ENCODE measurements around the gene SP6. TPM values are rescaled to one million over a fixed set of nuclear protein-coding genes. Genes with fewer than 3 reads are reported as not detected.

The SP6 gene
- 0.49 and 5.1 TPM in 2 replicates for total RNA-seq

DNA sequence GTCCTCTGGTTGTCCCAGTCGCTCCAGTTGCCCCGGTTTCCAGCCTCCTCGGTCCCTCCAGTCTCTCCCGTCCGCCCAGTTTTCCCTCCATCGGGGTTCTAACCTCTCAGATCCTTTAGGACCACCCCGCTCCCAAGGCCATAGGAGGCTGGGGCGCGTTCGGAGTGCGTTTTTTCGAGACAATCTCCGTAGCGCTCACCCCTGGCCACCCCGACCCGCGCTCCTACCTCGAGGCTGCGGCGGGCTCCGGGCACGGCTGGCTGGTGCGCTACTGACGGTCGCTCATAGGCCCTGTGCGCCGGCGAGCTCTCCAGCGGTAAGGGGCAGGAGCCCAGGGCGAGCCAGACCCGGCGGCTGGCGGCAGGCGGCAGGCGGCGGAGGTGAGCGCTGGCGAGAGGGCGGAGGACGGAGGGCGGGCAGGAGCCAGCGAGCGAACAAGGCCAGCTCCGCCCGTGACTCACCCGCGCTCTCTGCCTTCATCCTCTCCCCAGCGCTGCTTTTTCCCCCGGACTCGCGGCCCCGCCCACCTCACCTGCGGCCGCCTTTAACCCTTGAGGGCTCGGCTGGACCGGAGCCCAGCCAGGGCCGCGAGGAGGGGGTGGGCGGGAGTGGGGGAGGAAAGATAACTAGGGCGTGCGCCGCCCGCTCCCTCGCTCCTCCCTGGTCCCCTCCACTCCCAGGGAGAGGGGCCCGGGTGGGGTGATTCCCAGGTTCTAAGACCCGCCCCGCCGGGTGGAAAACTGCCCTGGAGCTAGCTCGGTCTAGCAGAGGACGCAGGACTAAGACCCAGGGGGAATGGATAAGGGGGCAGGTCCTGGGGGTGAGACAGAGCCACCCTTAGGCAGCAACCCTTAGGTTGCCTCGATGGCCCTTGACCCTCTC lies at the start of gene SP6:
Gene SP6, minus strand, starts transcription at position 472 of the 882 bp plus-strand sequence. CDS start 2,734 bp downstream, outside the sequence.

DNA sequence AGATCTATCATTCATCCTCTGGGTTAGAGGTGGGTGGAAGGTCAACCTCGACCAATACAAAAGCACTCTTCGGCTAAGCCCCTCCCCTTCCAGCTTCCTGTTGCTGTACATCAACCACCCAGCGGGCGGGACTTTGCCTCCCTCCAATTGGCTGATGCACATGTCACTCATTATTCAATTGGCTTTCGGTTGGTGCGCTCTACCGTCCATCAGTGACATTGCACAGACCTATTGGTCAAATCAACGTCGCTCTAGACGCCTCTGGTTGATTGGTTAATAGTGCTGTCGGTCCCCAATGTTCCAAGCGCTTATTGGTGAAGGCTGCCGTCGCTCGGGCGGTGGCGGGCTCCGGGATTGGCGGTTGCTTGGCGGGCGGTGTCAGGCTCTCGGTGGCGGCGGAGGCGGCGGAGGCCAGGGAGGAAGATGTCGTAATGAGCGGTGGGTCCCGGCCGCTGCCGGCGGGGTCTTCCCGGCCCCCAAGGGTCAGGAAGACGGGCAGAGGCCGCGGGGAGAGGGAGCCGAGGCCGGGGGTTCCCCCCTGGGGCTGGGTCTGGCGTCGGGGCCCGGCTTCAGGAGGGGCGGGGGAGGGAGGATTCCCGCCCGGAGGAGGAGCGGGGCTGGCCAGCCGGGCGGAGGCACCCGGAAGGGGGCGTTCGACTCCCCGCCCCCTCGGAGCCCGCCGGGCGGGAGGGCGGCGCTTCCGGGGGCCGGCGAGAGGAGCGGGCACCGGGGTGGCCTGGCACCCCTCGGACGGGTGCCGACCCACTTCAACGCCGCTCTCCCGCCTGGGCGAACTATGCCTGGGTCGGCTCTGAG lies 45.1 kb upstream of the SP6 start, which contains the start of gene SP2:
Gene SP2, plus strand, starts transcription at position 381 of the 816 bp plus-strand sequence. Its CDS starts 51 bp downstream, at position 432.

DNA sequence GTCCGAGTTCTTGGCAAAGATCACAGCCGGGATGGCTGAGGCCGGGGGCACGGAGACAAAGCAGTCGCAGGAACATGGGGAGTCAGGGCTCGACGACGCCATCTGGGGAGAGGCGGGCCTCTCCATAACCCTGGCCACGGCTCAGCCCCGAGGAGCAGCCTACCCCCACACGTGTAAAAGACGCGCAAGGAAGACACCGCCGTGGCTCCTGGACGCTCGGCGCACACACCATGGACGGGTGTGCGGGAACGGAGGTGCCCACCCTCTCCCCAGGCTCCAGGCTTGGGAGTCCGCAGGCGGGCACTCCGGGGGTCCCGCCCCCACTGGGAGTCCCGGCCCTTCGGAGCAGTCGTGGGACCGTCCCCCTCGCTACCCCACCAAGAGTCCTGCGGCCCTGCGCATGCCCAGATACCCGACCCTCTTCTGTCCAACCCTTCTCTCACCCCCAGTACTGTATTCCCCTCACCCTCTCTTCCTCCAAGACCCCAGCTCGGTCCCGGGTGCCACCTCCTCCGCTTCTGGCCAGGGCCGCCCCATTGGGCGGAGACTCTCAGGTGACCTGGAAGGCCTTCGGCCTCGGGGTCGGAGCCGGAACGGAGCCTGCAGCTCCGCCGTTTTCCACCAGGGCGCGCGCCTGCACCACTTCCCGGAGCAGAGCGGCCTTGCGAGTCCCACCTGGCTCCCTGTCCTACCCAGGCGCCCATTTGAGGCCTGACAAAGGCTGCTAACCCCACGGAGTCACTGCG lies 10.0 kb downstream of the SP6 start, which contains the start of gene SCRN2:
Gene SCRN2, minus strand, starts transcription at position 532 of the 746 bp plus-strand sequence. Its CDS starts 430 bp downstream, at position 102.

DNA sequence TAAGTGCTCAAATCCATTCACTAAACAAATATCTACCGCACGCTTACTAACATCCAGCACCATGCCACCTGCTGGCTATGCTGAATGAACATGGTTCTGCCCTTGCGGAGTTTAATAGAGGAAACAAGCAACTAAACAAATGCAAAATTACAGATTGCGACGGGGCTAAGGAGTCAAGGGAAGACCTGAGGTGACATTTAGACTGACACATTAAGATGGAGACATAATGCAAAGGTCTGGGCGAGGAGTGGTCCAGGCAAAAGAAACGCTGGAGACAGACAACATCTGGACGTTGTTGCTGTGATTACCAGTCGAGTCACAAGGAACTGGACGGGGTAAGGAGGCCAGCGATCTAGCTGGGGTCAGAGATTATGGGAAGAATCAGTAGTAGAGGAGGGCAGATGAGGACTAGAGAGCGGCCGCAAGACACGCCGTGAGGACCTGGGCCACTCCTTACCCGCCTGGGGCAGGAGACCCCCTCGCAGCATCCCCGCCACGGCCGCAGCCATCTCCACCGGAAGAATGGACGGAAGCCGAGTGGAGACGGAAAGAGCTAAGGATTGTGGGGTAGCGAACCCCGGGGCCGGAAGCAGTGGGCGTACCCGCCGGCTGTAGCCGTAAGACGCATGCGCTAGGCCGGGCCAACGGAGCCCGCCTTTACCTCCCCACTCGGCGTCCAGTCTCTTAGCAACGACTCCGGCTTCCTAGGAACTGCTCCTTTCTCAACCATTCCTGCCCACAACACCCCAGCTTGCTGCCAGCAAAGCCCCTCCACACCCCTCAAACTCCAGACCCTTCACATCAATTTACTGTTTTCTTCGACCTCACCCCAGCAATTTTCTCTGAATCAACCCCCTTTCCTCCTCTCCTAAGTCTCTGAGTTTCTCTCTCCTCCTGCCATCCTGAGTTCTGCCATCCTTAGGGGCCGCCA lies 19.7 kb downstream of the SP6 start, which contains the start of the genes LRRC46 and MRPL10:
Gene LRRC46, plus strand, starts transcription at position 668 of the 931 bp plus-strand sequence. CDS start 320 bp downstream, outside the sequence.
Gene MRPL10, minus strand, starts transcription at position 539 of the 931 bp plus-strand sequence. Its CDS starts 30 bp downstream, at position 509.

DNA sequence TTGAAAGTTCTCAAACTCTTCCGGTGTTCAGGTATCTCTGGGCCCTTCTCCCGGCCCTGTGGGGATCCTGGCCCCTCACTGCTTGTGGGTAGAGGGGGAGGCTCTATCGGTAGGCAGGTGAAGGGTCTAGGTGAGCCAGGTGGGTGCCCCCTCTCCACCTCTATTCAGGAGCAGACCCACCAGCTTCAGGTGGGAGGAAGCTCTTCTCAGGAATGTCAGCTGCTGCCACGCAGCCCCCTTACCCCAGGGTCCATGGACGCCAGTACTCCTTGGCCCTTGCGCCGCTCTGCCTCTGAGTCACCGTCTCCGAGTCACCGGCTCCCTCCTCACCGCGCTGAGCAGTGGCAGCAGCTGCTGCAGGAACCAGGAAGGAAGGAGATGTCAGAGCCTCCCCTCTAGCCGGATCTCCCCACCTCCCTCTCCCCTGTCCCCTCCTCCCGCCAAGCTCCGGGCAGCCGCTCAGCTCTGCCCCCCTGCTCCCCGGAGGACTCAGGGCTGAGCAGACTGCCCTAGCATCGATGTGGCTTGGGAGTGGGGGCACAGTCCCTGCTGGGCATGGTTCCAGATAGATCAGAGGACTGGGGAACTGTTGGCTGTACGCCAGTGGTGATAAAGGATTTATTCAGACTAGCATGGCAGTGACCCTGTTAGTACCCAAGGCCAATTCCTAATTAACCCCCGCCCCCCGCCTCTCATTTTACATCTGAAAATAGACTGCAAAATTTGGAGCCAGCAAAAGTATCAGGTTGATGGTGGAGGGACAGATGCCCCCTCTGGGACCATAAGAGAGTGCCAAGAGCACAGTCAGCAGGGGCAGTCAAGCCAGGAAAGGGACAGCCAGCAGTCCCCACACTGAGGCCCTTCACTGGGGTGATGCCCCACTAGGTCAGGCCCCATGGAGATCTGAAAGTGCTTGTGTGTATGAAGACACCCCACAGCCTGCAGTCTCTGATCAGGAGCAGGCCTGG lies 29.3 kb downstream of the SP6 start, which contains the start of gene OSBPL7:
Gene OSBPL7, minus strand, starts transcription at position 371 of the 968 bp plus-strand sequence. CDS start 1,516 bp downstream, outside the sequence.

Other genes starting within 250 kb of the SP6 start
- gene KPNB1, start 201.2 kb downstream of the SP6 start, total RNA-seq, result 183 and 321 TPM in 2 replicates
- 12.8 and 15.0 TPM in 2 replicates for gene TBKBP1, start 157.0 kb downstream of the SP6 start, total RNA-seq
- under 0.01 TPM in 1 of 2 replicates, not detected in the other for gene TBX21, start 117.9 kb downstream of the SP6 start, total RNA-seq
- gene OSBPL7, start 29.4 kb downstream of the SP6 start, total RNA-seq, result 5.7 and 11.5 TPM in 2 replicates
- 12.5 and 12.8 TPM in 2 replicates for gene MRPL10, start 19.6 kb downstream of the SP6 start, total RNA-seq
- 0.16 TPM in 1 of 2 replicates, not detected in the other for gene LRRC46, start 19.5 kb downstream of the SP6 start, total RNA-seq
- 33.5 and 44.7 TPM in 2 replicates for gene SCRN2, start 9.9 kb downstream of the SP6 start, total RNA-seq
- 0.65 and 2.3 TPM in 2 replicates for gene SP2, start 45.1 kb upstream of the SP6 start, total RNA-seq
- gene PNPO, start 90.4 kb upstream of the SP6 start, total RNA-seq, result 14.4 and 19.7 TPM in 2 replicates
- not detected in 2 replicates for gene PRR15L, start 106.7 kb upstream of the SP6 start, total RNA-seq
- 54.6 and 76.5 TPM in 2 replicates for gene CDK5RAP3, start 120.0 kb upstream of the SP6 start, total RNA-seq
- gene COPZ2, start 186.6 kb upstream of the SP6 start, total RNA-seq, result 9.1 and 11.0 TPM in 2 replicates
- 71.2 and 374 TPM in 2 replicates for gene NFE2L1, start 197.2 kb upstream of the SP6 start, total RNA-seq

Data from bladder microvascular endothelial cell (primary cell).